H1 (cell line): ENCODE results near the gene SETD1B. TPM values are rescaled to one million over a fixed set of nuclear protein-coding genes. Genes with fewer than 3 reads are reported as not detected.

Experiments used
- CTCF ChIA-PET: fragments of 300-600 bp; sonication (Branson Sonifier 250); formaldehyde crosslinking; loops from one replicate; lab custom pipeline; 2021; ENCODE audit not compliant: partially characterized antibody; lab: Charles Lee
- POLR2A ChIA-PET: fragments of 300-600 bp; sonication (Branson Sonifier 250); formaldehyde crosslinking; loops from one replicate; lab custom pipeline; 2021; ENCODE audit warnings: inconsistent platforms; ENCODE audit not compliant: partially characterized antibody; lab: Charles Lee
- DNase-seq, 2 experiments: peaks; one replicate each; pipeline versions ENCODE4 v3.0.0 to v3.0.0-alpha.2; 2010 to 2022; ENCODE audit warnings: low spot score in 2 of 2, low read depth in 1 of 2, mixed read lengths in 1 of 2
- FAIRE-seq: peaks from 2 replicates; lab custom pipeline; 2011; peaks lifted over from hg19 to GRCh38; lab: Jason Lieb, UNC
- H2AFZ ChIP-seq: 2 replicates; pipeline ENCODE4 v1.8.1; 2012; ENCODE audit warnings: low read length, inconsistent platforms
- H2AK5ac ChIP-seq: 2 replicates; pipeline ENCODE4 v1.6.1; 2013; ENCODE audit warnings: low read depth, low read length
- H2BK120ac ChIP-seq: replicated peaks from 2 replicates; pipeline ENCODE3; 2013; ENCODE audit warnings: low read depth, low read length, inconsistent platforms
- H2BK12ac ChIP-seq: 2 replicates; pipeline ENCODE4 v1.6.1; 2013; ENCODE audit warnings: low read depth, low read length
- H2BK15ac ChIP-seq: 2 replicates; pipeline ENCODE4 v1.6.1; 2013; ENCODE audit warnings: low read length
- H2BK20ac ChIP-seq: 2 replicates; pipeline ENCODE4 v1.6.1; 2013; ENCODE audit warnings: low read length
- H2BK5ac ChIP-seq: 2 replicates; pipeline ENCODE4 v1.6.1; 2013; ENCODE audit warnings: low read depth, low read length
- H3K14ac ChIP-seq: 2 replicates; pipeline ENCODE4 v1.6.1; 2013; ENCODE audit warnings: inconsistent platforms; ENCODE audit not compliant: insufficient read length
- H3K18ac ChIP-seq: 2 replicates; pipeline ENCODE4 v1.6.1; 2013; ENCODE audit warnings: low read length; ENCODE audit errors: extremely low read depth
- H3K23ac ChIP-seq: 2 replicates; pipeline ENCODE4 v1.6.1; 2013; ENCODE audit warnings: inconsistent platforms; ENCODE audit not compliant: insufficient read length
- H3K23me2 ChIP-seq: 2 replicates; pipeline ENCODE4 v1.6.1; 2013; ENCODE audit warnings: low read depth, low read length
- H3K27ac ChIP-seq: 2 replicates; pipeline ENCODE4 v1.6.1; 2011; ENCODE audit warnings: low read depth, low read length, inconsistent platforms
- H3K27me3 ChIP-seq, 4 experiments: replicated peaks in 1 of 4; 1 replicate in 1 of 4; 2 replicates in 3 of 4; pipeline versions ENCODE4 v1.6.1 to v1.8.1; 2011 to 2013; ENCODE audit warnings: low read length in 3 of 4, mild to moderate bottlenecking in 3 of 4, inconsistent platforms in 2 of 4, mixed read lengths in 2 of 4, moderate library complexity in 1 of 4; ENCODE audit not compliant: control insufficient read depth in 3 of 4, insufficient read depth in 3 of 4; ENCODE audit errors: extremely low read depth in 1 of 4
- H3K36me3 ChIP-seq, 4 experiments: 2 replicates each; pipeline versions ENCODE4 v1.6.1 to v1.8.1; 2011 to 2013; ENCODE audit warnings: mild to moderate bottlenecking in 4 of 4, low read length in 3 of 4, moderate library complexity in 2 of 4, control low read depth in 1 of 4, inconsistent platforms in 1 of 4; ENCODE audit not compliant: insufficient read depth in 4 of 4, control insufficient read depth in 2 of 4
- H3K4ac ChIP-seq: replicated peaks from 2 replicates; pipeline ENCODE3; 2013; ENCODE audit warnings: low read length, low read depth, mixed read lengths, inconsistent platforms; ENCODE audit not compliant: insufficient read length
- H3K4me1 ChIP-seq, 4 experiments: replicated peaks in 1 of 4; 1 replicate in 1 of 4; 2 replicates in 3 of 4; pipeline versions ENCODE4 v1.6.1 to v1.8.1; 2011 to 2013; ENCODE audit warnings: low read length in 3 of 4, inconsistent platforms in 2 of 4, mixed read lengths in 1 of 4; ENCODE audit not compliant: insufficient read depth in 4 of 4, control insufficient read depth in 3 of 4
- H3K4me2 ChIP-seq, 2 experiments: 2 replicates each; pipeline versions ENCODE4 v1.6.1 to v1.8.1; 2011 to 2013; ENCODE audit warnings: low read depth in 2 of 2, low read length in 2 of 2, control low read depth in 1 of 2, inconsistent platforms in 1 of 2, mild to moderate bottlenecking in 1 of 2; ENCODE audit not compliant: insufficient read depth in 1 of 2
- H3K4me3 ChIP-seq, 4 experiments: fragments of 200-600, 300-600 bp in 1 of 4; sonication (generic), shearing (Covaris generic), sonication (Bioruptor Twin) in 1 of 4; 2 replicates each; pipeline versions ENCODE4 v1.5.1 to v1.8.1; 2011 to 2016; ENCODE audit warnings: low read length in 4 of 4, low read depth in 3 of 4, control low read depth in 2 of 4, inconsistent platforms in 2 of 4, mild to moderate bottlenecking in 2 of 4, mixed read lengths in 1 of 4, moderate library complexity in 1 of 4; ENCODE audit not compliant: insufficient read depth in 2 of 4; ENCODE audit errors: extremely low read depth in 1 of 4
- H3K56ac ChIP-seq: replicated peaks from 2 replicates; pipeline ENCODE3; 2013; ENCODE audit warnings: low read depth, mild to moderate bottlenecking, mixed read lengths, low read length, inconsistent platforms; ENCODE audit not compliant: insufficient read length
- H3K79me1 ChIP-seq: 2 replicates; pipeline ENCODE4 v1.6.1; 2013; ENCODE audit warnings: low read depth, low read length, control low read depth
- H3K79me2 ChIP-seq, 2 experiments: 2 replicates each; pipeline versions ENCODE4 v1.6.1 to v1.8.1; 2012 to 2013; ENCODE audit warnings: low read length in 2 of 2, mild to moderate bottlenecking in 2 of 2, inconsistent platforms in 1 of 2; ENCODE audit not compliant: insufficient read depth in 2 of 2, control insufficient read depth in 1 of 2
- H3K9ac ChIP-seq, 4 experiments: replicated peaks in 1 of 4; 1 replicate in 1 of 4; 2 replicates in 3 of 4; pipeline versions ENCODE4 v1.6.1 to v1.8.1; 2011 to 2013; ENCODE audit warnings: low read depth in 3 of 4, low read length in 3 of 4, control low read depth in 2 of 4, mild to moderate bottlenecking in 2 of 4, moderate library complexity in 2 of 4, inconsistent platforms in 1 of 4; ENCODE audit errors: extremely low read depth in 1 of 4
- H3K9me3 ChIP-seq, 2 experiments: 2 replicates each; pipeline versions ENCODE4 v1.6.1 to v1.8.1; 2012 to 2013; ENCODE audit warnings: mild to moderate bottlenecking in 2 of 2, moderate library complexity in 2 of 2, control low read depth in 1 of 2, inconsistent platforms in 1 of 2, low read depth in 1 of 2, low read length in 1 of 2, mixed read lengths in 1 of 2; ENCODE audit not compliant: insufficient read depth in 2 of 2
- H4K20me1 ChIP-seq, 2 experiments: replicated peaks in 1 of 2; 2 replicates each; pipeline versions ENCODE3 to v1.8.1; 2011 to 2013; ENCODE audit warnings: inconsistent platforms in 2 of 2, low read length in 2 of 2, mild to moderate bottlenecking in 1 of 2; ENCODE audit not compliant: insufficient read depth in 2 of 2, control insufficient read depth in 1 of 2
- H4K5ac ChIP-seq: 2 replicates; pipeline ENCODE4 v1.6.1; 2013; ENCODE audit warnings: low read length, low read depth, mixed read lengths, inconsistent platforms; ENCODE audit not compliant: insufficient read length
- H4K8ac ChIP-seq: 2 replicates; pipeline ENCODE4 v1.8.0; 2013; ENCODE audit warnings: mild to moderate bottlenecking, moderate library complexity, low read length, inconsistent platforms; ENCODE audit not compliant: insufficient read depth; ENCODE audit errors: extremely low read depth
- H4K91ac ChIP-seq: replicated peaks from 2 replicates; pipeline ENCODE3; 2013; ENCODE audit warnings: low read length, mixed read lengths, inconsistent platforms; ENCODE audit not compliant: insufficient read length
- ASH2L ChIP-seq: fragments of 200-600, 300-600 bp; sonication (generic); IDR thresholded peaks from one replicate; pipeline ENCODE4 v1.7.1; 2017; ENCODE audit warnings: low read length
- ATF2 ChIP-seq: IDR thresholded peaks from 2 replicates; pipeline ENCODE4 v1.6.1; 2012; ENCODE audit warnings: low read length, inconsistent platforms
- BACH1 ChIP-seq: IDR thresholded peaks from 2 replicates; pipeline ENCODE4 v1.6.1; 2012; ENCODE audit warnings: low read length, improper control_type of control experiment
- FOSL1 ChIP-seq: IDR thresholded peaks from 2 replicates; pipeline ENCODE4 v1.6.1; 2011; ENCODE audit warnings: mild to moderate bottlenecking, low read depth, low read length, moderate library complexity; ENCODE audit not compliant: insufficient read depth
- GTF2F1 ChIP-seq: IDR thresholded peaks from 2 replicates; pipeline ENCODE4 v1.6.1; 2012; ENCODE audit warnings: low read depth, low read length, improper control_type of control experiment, borderline replicate concordance
- JUND ChIP-seq: IDR thresholded peaks from 2 replicates; pipeline ENCODE4 v1.6.1; 2011; ENCODE audit warnings: mild to moderate bottlenecking, improper control_type of control experiment, low read length
- KDM5A ChIP-seq: fragments of 200-600 bp; IDR thresholded peaks from 2 replicates; pipeline ENCODE4 v1.7.1; 2012; ENCODE audit warnings: mild to moderate bottlenecking, low read length, inconsistent platforms, mixed read lengths
- POLR2AphosphoS5 ChIP-seq: IDR thresholded peaks from 2 replicates; pipeline ENCODE4 v1.6.1; 2011; ENCODE audit warnings: low read depth, low read length
- RAD21 ChIP-seq, 2 experiments: IDR thresholded peaks in 1 of 2; conservative IDR thresholded peaks in 1 of 2; 2 replicates each; pipeline ENCODE4 v1.6.1; 2011; ENCODE audit warnings: low read depth in 2 of 2, low read length in 2 of 2, improper control_type of control experiment in 1 of 2, inconsistent platforms in 1 of 2, mild to moderate bottlenecking in 1 of 2, moderate library complexity in 1 of 2
- RXRA ChIP-seq: IDR thresholded peaks from 2 replicates; pipeline ENCODE4 v1.6.1; 2011; ENCODE audit warnings: low read depth, mild to moderate bottlenecking, low read length, moderate library complexity; ENCODE audit not compliant: insufficient read depth
- WGBS, 2 experiments: shearing (Covaris generic) in 1 of 2; methylation state at CpG; one replicate each; pipeline versions ENCODE4 v1.1.6 to v1.1.7; 2013 to 2015; ENCODE audit warnings: low lambda C conversion rate in 2 of 2, mixed read lengths in 2 of 2, inconsistent platforms in 1 of 2, low coverage in 1 of 2, missing lambda C conversion rate in 1 of 2; ENCODE audit not compliant: insufficient replicate concordance in 2 of 2, insufficient coverage in 1 of 2, insufficient read length in 1 of 2; ENCODE audit errors: extremely low coverage in 1 of 2, missing lambda C conversion rate in 1 of 2; 5-methylcytosine and 5-hydroxymethylcytosine counted together
- polyA plus RNA-seq, 7 experiments: library from polyadenylated mRNA; depleted of rRNA in 3 of 7; stranded (reverse) in 5 of 7; unstranded in 2 of 7; fragments of >200 nt in 5 of 7; fragments of 200-250 nt in 2 of 7; gene quantifications; 1 replicate in 5 of 7; 2 replicates in 1 of 7; 4 replicates in 1 of 7; pipeline versions ENCODE4 v1.2.1 to v1.2.3, GENCODE V29; 2011 to 2013; ENCODE audit warnings: missing spikeins in 2 of 7, mixed read lengths in 2 of 7
- total RNA-seq: library from RNA; stranded (reverse); fragmentation: NEBNext Ultra II Directional; extraction: Animal tissue kit (Norgen Biotek cat#: 25700); gene quantifications from 2 replicates; pipeline ENCODE4 v1.2.1, GENCODE V29; 2021

The SETD1B gene
- total and polyA plus RNA-seq, 2 of the 8 experiments (the other 6 are each of a cell fraction or from before 2014, with no cell fraction given): 1.3 to 17.7 TPM

- DNase-seq (no peak), FAIRE-seq (no peak)
- peaks cover 9% of the 10 kb centered on the region for H3K23me2 ChIP-seq
- H3K18ac ChIP-seq: no peak overlapping the region
- no peak overlapping the region for H3K4me3 ChIP-seq
- H2AK5ac ChIP-seq: no peak overlapping the region
- POLR2A ChIA-PET: interaction anchor here (1.8 to 27.9 kb wide), 4 partner anchors 10 to 27 kb away, joined by 6 to 958 read pairs (median 24); partner anchors contain the start of genes RHOF and SETD1B
- no peak overlapping the region for H2BK20ac ChIP-seq
- H3K36me3 ChIP-seq: peaks cover 4 to 50% (median 26%) of the 10 kb centered on the region in 4 experiments
- H2BK12ac ChIP-seq: no peak overlapping the region
- H3K27ac ChIP-seq: no peak overlapping the region
- H3K9me3 ChIP-seq: no peaks in the 10 kb centered on the region
- H2AFZ ChIP-seq: no peak overlapping the region
- peaks cover 4 to 23% (median 14%) of the 10 kb centered on the region in 4 experiments for H3K4me1 ChIP-seq
- CTCF ChIA-PET: interaction anchor here (1.0 to 12.0 kb wide), 2 partner anchors 10 to 18 kb away, joined by 3 to 363 read pairs; partner anchors contain the start of gene RHOF
- H3K14ac ChIP-seq: no peak overlapping the region
- WGBS, 2 experiments: 86% methylated on average over 7 of the region's 14 CpGs; no CpG with 5 or more reads in 1 of the 2 experiments
- H3K4me2 ChIP-seq: no peak overlapping the region; a peak in 1 of 4 replicates
- H4K8ac ChIP-seq: no peak overlapping the region
- TF ChIP-seq GTF2F1 (no peak), ATF2 (no peak), RAD21 (IDR thresholded peaks at IDR 0.05 in 1 of 2, conservative IDR thresholded peaks at IDR 0.05 in 1 of 2; ENCODE audit: low read depth in 2 of 2, low read length in 2 of 2) (no peak), POLR2AphosphoS5 (no peak), FOSL1 (no peak), BACH1 (no peak), RXRA (no peak), JUND (no peak), ASH2L (no peak), KDM5A (no peak)
- no peak overlapping the region for H3K56ac ChIP-seq
- peak overlapping the region; percentile 1; the same call in 1 of the 2 replicates for H2BK5ac ChIP-seq
- no peaks in the 10 kb centered on the region for H3K27me3 ChIP-seq
- H2BK15ac ChIP-seq: 0 out of 2 replicates have a peak overlapping the region, but pooled peaks have one; percentile 12
- peaks cover 10% of the 10 kb centered on the region for H3K79me1 ChIP-seq
- no peak overlapping the region for H2BK120ac ChIP-seq
- H3K23ac ChIP-seq: no peak overlapping the region
- no peak overlapping the region for H3K9ac ChIP-seq
- no peak overlapping the region for H4K91ac ChIP-seq
- no peak overlapping the region for H4K5ac ChIP-seq
- H3K79me2 ChIP-seq: peaks cover 0 to 34% of the 10 kb centered on the region in 2 experiments; a peak in 2 of 4 replicates
- H4K20me1 ChIP-seq: peaks cover 0 to 10% of the 10 kb centered on the region in 2 experiments
- no peak overlapping the region for H3K4ac ChIP-seq
Observed at GRCh38 chr12:121813951-121814350, 10.1 kb downstream of the SETD1B start.
